GM19193 (cell line): Measurements from ENCODE around the gene ITIH2.

ENCODE experiments used
- POLR2A ChIP-seq: IDR thresholded peaks from 4 replicates; pipeline ENCODE4 v1.6.1; 2011; ENCODE audit not compliant: insufficient read depth, insufficient read length; ENCODE audit errors: extremely low read depth

The ITIH2 gene, protein sequence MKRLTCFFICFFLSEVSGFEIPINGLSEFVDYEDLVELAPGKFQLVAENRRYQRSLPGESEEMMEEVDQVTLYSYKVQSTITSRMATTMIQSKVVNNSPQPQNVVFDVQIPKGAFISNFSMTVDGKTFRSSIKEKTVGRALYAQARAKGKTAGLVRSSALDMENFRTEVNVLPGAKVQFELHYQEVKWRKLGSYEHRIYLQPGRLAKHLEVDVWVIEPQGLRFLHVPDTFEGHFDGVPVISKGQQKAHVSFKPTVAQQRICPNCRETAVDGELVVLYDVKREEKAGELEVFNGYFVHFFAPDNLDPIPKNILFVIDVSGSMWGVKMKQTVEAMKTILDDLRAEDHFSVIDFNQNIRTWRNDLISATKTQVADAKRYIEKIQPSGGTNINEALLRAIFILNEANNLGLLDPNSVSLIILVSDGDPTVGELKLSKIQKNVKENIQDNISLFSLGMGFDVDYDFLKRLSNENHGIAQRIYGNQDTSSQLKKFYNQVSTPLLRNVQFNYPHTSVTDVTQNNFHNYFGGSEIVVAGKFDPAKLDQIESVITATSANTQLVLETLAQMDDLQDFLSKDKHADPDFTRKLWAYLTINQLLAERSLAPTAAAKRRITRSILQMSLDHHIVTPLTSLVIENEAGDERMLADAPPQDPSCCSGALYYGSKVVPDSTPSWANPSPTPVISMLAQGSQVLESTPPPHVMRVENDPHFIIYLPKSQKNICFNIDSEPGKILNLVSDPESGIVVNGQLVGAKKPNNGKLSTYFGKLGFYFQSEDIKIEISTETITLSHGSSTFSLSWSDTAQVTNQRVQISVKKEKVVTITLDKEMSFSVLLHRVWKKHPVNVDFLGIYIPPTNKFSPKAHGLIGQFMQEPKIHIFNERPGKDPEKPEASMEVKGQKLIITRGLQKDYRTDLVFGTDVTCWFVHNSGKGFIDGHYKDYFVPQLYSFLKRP

DNA sequence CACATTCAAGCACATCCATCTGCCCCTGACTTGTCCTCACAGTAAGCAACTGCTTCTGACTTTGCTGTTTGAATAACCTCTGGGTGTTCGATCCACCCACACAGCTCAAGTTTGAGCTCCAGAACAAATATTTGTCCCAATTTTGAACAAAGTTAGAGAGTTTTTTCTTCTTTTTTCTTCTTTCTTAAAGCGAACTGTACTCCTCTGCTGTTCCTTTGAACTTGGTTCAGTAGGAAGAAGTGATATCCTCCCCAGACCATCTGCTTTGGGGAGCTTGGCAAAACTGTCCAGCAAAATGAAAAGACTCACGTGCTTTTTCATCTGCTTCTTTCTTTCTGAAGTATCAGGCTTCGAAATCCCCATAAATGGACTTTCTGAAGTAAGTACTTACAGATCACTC lies at the start of gene ITIH2:
ITIH2 (plus strand) TSS at position 177 of the 400 bp plus-strand sequence; CDS start at position 296, 119 bp downstream.
- TF ChIP-seq POLR2A: no peak

DNA sequence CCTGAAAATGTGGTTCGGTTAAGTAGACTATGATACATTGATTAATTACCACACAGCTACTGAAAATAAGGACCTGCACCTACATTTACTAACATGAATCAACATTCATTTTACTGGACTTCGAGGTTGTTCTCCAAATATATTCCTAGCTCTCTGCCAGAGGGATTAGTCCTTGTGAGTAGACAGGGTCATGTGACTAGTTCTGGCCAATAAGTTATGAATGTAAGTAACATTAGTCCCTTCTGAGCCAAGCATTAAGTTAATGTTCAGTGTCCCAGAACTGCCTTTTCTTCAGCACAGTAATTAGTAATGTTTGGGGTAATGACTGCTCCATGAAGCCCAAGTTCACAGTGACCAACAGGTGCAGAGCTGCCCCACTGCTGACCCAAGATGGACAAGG lies 45.6 kb upstream of the ITIH2 start:
- no peak for TF ChIP-seq POLR2A

DNA sequence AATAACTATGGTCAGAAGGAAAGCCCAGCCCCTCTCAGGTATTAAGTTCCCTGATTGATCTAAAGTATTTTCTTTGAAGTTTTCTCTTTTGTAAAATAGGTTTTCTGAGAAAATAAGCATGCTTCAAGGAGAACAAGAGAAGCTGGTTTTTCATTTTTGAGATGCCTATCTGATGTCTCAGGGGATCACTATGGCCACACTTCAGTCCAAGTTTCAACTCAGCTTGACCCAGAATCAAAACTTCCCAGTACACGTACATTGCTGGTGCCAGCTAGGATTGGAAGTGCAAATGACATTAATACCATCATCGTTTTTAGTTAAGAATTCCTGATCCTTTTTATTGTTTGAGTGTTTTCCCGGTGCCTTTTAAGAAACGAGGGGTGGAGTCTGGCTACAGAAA lies 43.6 kb upstream of the ITIH2 start:
- TF ChIP-seq POLR2A: no peak

DNA sequence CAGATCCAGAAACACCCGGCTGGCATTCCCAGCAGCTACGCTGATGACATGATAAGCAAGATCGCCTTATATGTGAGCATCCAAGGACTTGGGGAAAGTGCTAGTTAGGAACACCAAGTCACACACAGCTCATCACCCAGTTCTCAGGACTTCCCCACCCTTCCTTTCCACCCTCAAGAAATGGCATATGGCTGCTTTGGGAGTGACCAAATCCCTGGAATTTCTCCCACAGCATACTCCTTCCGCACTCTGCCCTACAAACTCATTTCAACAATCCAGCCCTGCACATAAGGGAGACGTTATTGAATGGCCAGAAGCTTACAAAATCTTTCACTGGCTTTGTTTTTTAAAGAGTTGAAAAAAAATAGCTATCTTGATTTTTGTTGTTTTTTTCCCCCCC lies 40.6 kb upstream of the ITIH2 start:
- TF ChIP-seq POLR2A: no peak

DNA sequence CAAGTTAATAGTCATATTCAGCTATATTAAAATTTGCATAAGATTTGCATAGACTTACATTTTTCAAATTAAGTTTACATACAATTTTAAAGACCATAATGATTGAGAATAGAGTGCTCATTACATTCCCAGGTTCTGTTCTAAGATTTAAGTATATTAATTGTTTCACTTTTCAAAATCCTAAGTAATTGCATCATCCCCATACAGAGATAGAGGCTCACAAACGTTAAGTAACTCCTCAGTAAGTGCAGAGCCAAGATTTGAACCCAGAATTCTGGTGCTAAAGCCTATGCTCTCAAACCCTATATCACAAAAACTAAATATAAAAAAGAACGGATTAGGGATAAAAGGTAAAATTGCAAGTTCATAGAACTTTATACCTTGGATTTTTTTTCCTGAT lies 38.4 kb upstream of the ITIH2 start:
- no peak for TF ChIP-seq POLR2A

DNA sequence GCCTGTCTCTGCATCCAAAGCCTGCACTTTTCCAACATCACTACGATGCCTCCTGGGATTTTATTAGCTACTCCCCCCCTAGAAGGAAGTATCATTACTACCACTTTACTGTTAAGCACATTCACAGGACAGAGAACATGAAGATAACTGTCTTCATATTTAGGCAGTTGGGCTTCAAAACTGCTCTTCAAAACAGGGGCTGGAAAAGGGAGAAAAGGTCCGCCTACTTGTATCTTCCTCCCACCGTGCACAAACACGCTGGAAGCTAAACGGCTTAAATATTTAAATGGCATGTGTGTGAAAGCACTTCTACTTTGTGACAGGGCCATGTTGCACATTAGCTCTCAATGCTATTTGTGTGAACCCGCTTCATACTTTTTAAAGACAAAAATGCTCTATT lies 37.3 kb upstream of the ITIH2 start:
- TF ChIP-seq POLR2A: no peak

DNA sequence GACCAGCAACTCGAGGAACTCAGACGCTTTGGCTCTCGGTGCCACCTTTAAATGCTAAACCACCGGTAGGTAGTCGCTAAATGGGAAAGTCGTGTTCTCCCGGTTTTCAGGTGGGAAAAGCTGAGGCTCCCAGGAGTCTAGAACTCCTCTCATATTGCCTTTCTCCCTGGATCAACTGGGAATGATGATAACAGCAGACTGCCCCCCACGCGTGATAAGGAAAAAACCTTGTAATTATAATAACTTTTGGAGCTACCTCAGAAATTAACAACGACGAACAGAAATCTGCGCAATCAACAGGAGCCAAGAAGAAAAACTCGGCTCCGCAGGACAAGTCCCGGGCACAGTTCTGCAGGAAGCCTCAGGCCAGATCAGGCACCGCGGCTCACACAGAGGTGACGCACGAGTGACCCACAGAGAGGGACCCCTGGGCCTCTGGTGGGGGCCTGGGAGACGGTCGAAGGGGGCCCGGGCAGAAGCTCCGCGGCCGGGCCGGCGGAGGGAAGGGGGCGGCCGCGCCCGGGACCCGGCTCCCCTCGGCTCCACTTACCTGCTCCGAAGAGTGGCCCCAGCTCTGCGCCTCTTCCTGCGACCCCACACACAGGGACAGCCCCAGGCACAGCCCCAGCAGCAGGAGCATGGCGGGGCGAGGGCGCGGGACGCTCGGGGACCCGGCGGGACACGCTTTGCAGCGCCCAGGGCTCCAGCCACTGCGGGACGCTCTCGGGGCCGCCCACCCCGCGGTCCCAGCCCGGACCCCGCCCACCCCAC lies 36.7 kb upstream of the ITIH2 start, which contains the start of gene ITIH5:
ITIH5 (minus strand) TSS at position 714 of the 771 bp plus-strand sequence; CDS start at position 640, 74 bp downstream.
- TF ChIP-seq POLR2A: no peak

DNA sequence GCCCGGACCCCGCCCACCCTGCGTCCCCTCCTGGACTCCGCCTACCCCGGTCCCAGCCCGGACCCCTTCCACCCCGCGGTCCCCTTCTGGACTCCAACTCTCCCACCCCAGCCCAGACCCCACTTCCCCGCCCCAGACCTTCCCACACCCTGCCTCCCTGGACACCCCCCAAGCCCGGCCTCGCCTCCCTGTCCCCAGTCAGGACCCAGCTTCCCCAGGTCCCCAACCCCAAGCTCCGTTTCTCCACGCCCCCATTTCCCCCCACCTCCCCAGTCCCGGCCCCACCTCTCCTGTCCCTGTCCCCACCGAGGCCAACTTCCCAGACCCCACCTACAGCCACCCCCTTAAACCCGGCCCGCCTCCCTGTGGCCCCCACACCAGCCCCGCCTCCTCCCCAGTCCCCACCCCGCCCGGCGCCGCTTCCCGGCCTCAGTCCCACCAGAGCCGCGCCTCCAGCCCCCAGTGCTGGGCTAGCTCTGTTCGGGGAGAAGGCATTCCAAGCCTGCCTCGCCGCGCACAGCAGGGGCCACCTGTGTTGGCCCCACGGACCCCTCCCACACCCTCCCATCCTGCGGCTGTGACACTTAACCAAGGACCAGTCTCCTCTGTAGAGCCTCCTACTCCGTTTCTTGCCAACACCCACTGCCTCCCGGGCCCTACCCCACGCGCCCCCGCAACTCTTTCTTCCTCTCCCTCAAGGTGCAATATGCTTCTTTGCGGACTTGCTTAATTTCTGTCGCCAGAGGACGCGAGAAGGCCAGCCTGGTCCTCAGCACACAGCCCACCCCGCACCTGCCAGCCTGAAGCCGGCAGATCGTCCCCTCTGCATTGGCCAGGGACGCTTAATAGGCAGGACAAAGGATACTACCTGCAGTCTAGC lies 35.6 kb upstream of the ITIH2 start:
- no peak for TF ChIP-seq POLR2A

DNA sequence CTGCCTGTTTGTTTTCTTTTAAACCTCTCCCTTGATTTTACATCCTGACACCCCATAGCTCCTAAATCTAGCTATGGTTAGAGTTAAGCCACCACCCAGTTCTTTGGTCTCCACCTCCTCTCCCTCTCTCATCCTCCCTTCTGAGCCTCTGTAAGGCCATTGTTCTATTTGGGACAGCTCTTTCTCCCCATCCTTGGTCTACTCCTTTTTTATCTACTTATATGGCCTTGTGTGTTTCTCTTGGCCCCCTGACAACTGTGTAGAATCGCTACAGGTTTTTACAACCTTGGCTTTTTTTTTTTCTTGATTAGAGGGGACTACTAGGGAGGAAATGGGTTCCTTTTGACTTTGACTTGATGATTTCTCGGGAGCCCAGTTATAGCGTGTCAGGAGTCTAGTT lies 33.0 kb upstream of the ITIH2 start:
- TF ChIP-seq POLR2A: no peak

DNA sequence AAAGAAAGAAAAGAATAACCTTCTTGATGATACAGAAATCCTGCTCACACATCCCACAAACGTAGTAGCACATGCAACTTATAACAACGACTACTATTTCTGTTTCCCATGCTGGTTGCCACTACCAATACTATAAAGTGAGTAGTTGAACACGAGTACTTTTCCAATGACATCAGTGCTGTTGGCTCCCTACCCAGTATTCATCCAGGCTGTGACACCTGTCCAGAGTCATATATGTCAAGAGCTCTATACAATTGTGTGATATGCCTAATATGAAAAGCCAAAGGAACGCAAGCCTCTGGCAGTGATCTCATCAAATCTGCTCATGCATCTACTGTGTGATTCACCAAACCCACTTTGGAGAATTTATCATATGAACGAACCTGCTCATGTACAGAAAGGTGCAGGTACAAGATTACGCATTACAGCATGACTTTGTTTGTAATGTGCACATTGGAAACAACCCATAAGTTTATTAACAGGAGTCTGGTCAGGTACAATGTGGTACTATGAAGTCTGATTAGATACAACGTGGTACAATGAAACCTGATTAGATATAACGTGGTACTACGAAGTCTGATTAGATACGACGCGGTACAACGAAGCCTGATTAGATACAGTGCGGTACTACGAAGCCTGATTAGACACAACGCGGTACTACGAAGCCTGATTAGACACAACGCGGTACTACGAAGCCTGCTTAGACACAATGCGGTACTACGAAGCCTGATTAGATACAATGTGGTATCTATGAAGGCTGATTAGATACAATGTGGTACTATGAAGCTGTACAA lies 30.6 kb upstream of the ITIH2 start:
- TF ChIP-seq POLR2A: no peak

DNA sequence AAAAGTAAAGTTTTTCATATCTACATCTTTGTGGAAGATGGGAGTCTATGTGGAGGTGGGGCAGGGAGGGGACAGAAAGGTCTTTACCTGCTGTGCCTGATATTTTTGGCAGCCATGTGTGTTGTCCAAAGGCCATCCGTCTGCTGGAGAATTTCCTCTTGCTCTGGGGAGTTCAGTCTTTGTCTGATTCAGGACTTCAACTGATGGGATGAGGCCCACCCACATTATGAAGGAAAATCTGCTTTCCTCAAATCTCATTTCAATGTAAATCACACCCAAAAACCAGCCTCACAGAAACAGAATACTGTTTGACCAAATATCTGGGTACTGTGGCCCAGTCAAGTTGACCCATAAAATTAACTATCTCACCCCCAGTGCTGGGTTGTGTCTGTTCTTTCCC lies 23.9 kb upstream of the ITIH2 start:
- TF ChIP-seq POLR2A: no peak

DNA sequence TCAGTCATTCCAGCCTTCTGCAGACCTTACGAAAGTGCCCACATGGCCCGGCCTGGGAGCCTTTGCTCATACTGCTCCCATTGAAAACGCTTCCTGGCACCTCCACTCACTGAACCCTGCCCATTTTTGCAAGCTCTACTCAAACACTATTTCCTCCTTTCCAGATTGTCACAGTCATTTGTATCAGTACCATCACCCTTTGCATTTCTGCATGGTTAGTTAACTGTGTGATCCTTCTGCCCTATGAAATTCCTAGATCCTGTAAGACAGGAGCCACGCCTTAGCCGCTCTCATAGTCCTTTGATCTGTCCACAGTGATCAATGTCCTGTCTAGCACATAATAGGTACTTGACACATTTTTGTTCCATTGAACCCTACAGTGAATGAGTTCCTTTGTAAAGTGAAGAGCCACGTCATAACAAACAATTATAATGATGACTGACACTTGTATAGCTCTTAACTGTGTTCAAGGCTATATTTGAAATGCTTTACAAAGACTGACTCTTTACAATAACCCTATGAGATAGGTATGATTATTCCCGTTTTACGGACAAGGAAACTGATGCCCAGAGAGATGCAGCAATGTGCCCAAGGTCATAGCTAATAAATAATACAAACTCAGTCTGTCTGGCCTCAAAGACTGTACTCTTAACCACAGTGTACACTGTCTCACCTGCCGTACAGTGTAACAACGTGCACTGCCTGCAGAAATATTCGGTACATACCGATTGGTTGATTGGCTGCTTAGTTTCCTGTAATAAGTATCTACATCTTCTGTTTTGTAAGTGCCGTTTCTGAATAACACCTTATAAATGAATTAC lies 16.6 kb upstream of the ITIH2 start:
- TF ChIP-seq POLR2A: no peak

DNA sequence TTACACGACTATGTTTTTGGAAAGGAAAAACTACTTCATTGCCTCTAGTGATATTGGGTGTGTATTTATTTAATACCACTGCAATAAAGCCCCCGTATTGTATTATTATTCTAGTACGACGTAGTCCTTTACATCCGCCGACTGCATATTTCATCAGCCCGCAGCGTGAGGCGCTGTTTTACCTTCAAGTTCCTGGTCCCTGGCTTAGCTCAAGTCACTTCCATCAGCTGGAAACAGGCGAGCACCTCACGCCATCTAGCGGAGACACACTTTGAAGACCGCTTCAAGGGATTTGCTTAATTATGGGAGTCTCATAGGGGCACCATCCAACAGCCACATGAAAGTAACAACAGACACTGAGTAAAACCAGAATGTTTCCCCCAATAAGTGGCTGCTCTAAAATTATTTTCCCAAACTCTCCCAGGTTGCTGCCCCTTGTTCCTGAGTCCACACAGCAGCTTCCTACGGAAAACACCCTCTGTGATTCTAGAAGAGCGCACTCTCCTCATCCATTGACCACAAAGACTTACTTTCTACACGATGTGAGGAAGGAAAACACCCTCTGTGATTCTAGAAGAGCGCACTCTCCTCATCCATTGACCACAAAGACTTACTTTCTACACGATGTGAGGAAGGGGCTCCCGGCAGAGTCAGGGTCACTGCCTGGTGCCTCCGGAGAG lies 15.7 kb upstream of the ITIH2 start:
- no peak for TF ChIP-seq POLR2A
